ENCODE results near the gene HSBP1L1. TPM values are rescaled to one million over a fixed set of nuclear protein-coding genes. Genes with fewer than 3 reads are reported as not detected.
A peak's percentile ranks its signal among the peaks of the same experiment; 100 is the strongest.

HSBP1L1 gene
- total and polyA plus RNA-seq, 2 of the 8 experiments (the other 6 are each of a cell fraction or from before 2014, with no cell fraction given): 1.0 to 1.3 TPM

DNA sequence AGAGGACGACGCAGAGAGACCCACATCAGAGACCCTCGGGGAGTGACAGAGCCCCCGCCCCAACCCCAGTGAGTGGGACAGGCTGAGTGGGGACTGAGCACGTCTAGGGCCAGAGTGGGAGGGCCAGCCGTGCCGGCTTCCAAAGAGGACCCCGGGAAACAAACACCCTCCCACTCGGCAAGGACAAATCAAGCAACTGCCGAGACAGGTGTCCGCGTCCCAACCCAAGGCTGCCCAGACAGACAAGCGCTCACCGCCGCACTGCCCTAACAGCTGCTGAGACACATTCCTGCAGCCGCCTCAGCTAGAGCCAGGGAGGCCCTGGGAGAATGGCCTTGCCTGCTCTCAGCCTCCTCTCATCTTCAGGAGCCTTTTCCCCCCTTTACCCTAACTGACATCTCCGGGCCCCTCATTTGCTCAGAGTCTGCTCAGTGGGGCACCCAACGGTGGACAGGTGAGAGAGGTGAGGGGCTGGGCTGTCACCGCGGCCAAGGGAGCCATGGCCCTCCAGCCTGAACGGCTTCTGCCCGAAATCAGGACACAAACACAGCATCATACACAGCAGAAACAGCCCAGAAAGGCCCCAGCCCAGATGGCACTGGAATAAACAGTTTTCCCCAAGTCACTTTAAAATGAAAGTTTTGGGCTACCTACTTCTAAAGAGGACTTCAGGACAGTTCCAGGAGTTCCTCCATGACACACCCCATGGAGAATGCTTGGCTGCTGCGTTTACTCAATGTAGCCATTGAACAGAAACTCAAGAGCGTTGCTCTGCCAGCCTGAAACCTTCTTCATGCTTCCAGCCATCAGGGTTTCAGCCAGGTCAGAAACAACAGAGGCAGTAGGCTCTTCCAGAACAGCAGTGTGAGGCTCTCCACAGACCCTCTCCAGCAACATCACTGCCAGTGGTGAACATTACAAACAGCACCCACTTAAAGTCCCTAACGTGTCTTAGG lies 36.6 kb upstream of the HSBP1L1 start:
- Histone ChIP-seq H3K36me3 (ENCODE audit: control insufficient read depth in 2 of 4, insufficient read depth in 4 of 4, low read length in 3 of 4) (no peaks in the 10 kb centered on the region; a peak in 1 of 8 replicates), H2BK5ac (ENCODE audit: low read depth, low read length) (no peak overlapping the region), H2BK120ac (replicated peaks; ENCODE audit: low read depth, low read length) (no peak overlapping the region), H3K79me1 (ENCODE audit: low read depth, low read length) (no peaks in the 10 kb centered on the region; the same call in 1 of the 2 replicates), H3K23ac (ENCODE audit: insufficient read length) (no peak overlapping the region), H3K27ac (ENCODE audit: low read depth, low read length) (no peak overlapping the region), H2BK20ac (ENCODE audit: low read length) (no peak overlapping the region), H3K18ac (ENCODE audit: extremely low read depth, low read length) (no peak overlapping the region), H3K4ac (replicated peaks; ENCODE audit: insufficient read length, low read depth, low read length) (no peak overlapping the region), H4K20me1 (replicated peaks in 1 of 2; ENCODE audit: control insufficient read depth in 1 of 2, insufficient read depth in 2 of 2, low read length in 2 of 2) (peaks cover 0 to 5% of the 10 kb centered on the region in 2 experiments), H2BK12ac (ENCODE audit: low read depth, low read length) (no peak overlapping the region), H3K14ac (ENCODE audit: insufficient read length) (no peak overlapping the region), H3K9me3 (ENCODE audit: insufficient read depth in 2 of 2, low read depth in 1 of 2, low read length in 1 of 2) (peaks cover 3 to 14% of the 10 kb centered on the region in 2 experiments; a peak in 2 of 4 replicates), H3K4me2 (ENCODE audit: insufficient read depth in 1 of 2, low read depth in 2 of 2, low read length in 2 of 2) (no peak overlapping the region), H3K27me3 (replicated peaks in 1 of 4; ENCODE audit: control insufficient read depth in 3 of 4, extremely low read depth in 1 of 4, insufficient read depth in 3 of 4, low read length in 3 of 4) (no peaks in the 10 kb centered on the region), H2AK5ac (ENCODE audit: low read depth, low read length) (no peak overlapping the region), H3K4me3 (ENCODE audit: extremely low read depth in 1 of 4, insufficient read depth in 2 of 4, low read depth in 3 of 4, low read length in 4 of 4) (no peak overlapping the region), H3K4me1 (replicated peaks in 1 of 4; ENCODE audit: control insufficient read depth in 3 of 4, insufficient read depth in 4 of 4, low read length in 3 of 4) (no peaks in the 10 kb centered on the region; a peak in 2 of 7 replicates), H4K5ac (ENCODE audit: insufficient read length, low read depth, low read length) (no peak overlapping the region), H3K9ac (replicated peaks in 1 of 4; ENCODE audit: extremely low read depth in 1 of 4, low read depth in 3 of 4, low read length in 3 of 4) (no peak overlapping the region), H3K79me2 (ENCODE audit: control insufficient read depth in 1 of 2, insufficient read depth in 2 of 2, low read length in 2 of 2) (peaks cover 0 to 3% of the 10 kb centered on the region in 2 experiments; a peak in 2 of 4 replicates), H4K8ac (ENCODE audit: extremely low read depth, insufficient read depth, low read length) (no peak overlapping the region), H2BK15ac (ENCODE audit: low read length) (no peak overlapping the region), H2AFZ (ENCODE audit: low read length) (no peak overlapping the region), H3K23me2 (ENCODE audit: low read depth, low read length) (0 out of 2 replicates have a peak, but pooled peaks cover 2% of the 10 kb centered on the region), H3K56ac (replicated peaks; ENCODE audit: insufficient read length, low read depth, low read length) (no peak overlapping the region), H4K91ac (replicated peaks; ENCODE audit: insufficient read length, low read length) (no peak overlapping the region)
- ChIA-PET POLR2A (ENCODE audit: partially characterized antibody) (no interaction called here), CTCF (ENCODE audit: partially characterized antibody) (interaction anchor here (0.6 to 1.8 kb wide), 4 partner anchors 14 to 113 kb away, joined by 3 to 4 read pairs (median 4); no protein-coding TSS in a partner anchor)
- WGBS, 2 experiments (ENCODE audit: extremely low coverage in 1 of 2, insufficient coverage in 1 of 2, insufficient read length in 1 of 2, insufficient replicate concordance in 2 of 2, low coverage in 1 of 2, low lambda C conversion rate in 2 of 2, missing lambda C conversion rate in 1 of 2): 82% methylated on average over 24 of the region's 25 CpGs; no CpG with 5 or more reads in 1 of the 2 experiments
- no peak for FAIRE-seq
- peak in 1 of 2 experiments; percentile 41 for DNase-seq (ENCODE audit: low read depth in 1 of 2, low spot score in 2 of 2)
- TF ChIP-seq SIN3A (conservative IDR thresholded peaks at IDR 0.05 in 1 of 2, IDR thresholded peaks at IDR 0.05 in 1 of 2; ENCODE audit: low read depth in 1 of 2, low read length in 2 of 2) (no peak), SP4 (IDR thresholded peaks at IDR 0.05; ENCODE audit: low read length) (no peak), HDAC6 (IDR thresholded peaks at IDR 0.05; ENCODE audit: low read depth, low read length) (no peak), CBX5 (IDR thresholded peaks at IDR 0.05; ENCODE audit: low read depth, low read length) (no peak), CHD2 (IDR thresholded peaks at IDR 0.05; ENCODE audit: low read length) (no peak), FOSL1 (IDR thresholded peaks at IDR 0.05; ENCODE audit: insufficient read depth, low read depth, low read length) (no peak)
- TF ChIP-seq, protein P1, sequence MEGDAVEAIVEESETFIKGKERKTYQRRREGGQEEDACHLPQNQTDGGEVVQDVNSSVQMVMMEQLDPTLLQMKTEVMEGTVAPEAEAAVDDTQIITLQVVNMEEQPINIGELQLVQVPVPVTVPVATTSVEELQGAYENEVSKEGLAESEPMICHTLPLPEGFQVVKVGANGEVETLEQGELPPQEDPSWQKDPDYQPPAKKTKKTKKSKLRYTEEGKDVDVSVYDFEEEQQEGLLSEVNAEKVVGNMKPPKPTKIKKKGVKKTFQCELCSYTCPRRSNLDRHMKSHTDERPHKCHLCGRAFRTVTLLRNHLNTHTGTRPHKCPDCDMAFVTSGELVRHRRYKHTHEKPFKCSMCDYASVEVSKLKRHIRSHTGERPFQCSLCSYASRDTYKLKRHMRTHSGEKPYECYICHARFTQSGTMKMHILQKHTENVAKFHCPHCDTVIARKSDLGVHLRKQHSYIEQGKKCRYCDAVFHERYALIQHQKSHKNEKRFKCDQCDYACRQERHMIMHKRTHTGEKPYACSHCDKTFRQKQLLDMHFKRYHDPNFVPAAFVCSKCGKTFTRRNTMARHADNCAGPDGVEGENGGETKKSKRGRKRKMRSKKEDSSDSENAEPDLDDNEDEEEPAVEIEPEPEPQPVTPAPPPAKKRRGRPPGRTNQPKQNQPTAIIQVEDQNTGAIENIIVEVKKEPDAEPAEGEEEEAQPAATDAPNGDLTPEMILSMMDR (IDR thresholded peaks at IDR 0.05; ENCODE audit: control extremely low read depth in 1 of 3, insufficient read depth in 1 of 3, low read depth in 1 of 3, low read length in 3 of 3): no peak
